AG04449 (cell line): Measurements from ENCODE around the gene ITSN2.

Experiments used
- CTCF ChIA-PET: fragments of 350-600 bp; formaldehyde crosslinking; extraction: SDS; loops from one replicate; lab custom pipeline; 2021; ENCODE audit warnings: antibody characterized with exemption; lab: Yijun Ruan, JAX
- POLR2A ChIA-PET: fragments of 400-600, 350-600 bp; formaldehyde crosslinking; extraction: SDS; loops from one replicate; lab custom pipeline; 2020; ENCODE audit warnings: antibody characterized with exemption, inconsistent platforms; lab: Yijun Ruan, JAX
- DNase-seq: peaks from one replicate; pipeline ENCODE4 v3.0.0-alpha.2; 2010; ENCODE audit warnings: low read depth, low spot score
- H3K4me3 ChIP-seq: 2 replicates; pipeline ENCODE4 v1.5.1; 2011; ENCODE audit warnings: low read depth, mild to moderate bottlenecking, control low read depth, low read length
- CTCF ChIP-seq: IDR thresholded peaks from one replicate; pipeline ENCODE4 v1.5.1; 2011; ENCODE audit warnings: mild to moderate bottlenecking, moderate library complexity, low read length, control low read depth, inconsistent platforms; ENCODE audit not compliant: insufficient read depth; ENCODE audit errors: missing control alignments

The ITSN2 gene

GRCh38 chr2:24262421-24262970 is 97.8 kb downstream of the ITSN2 start:
- no peak overlapping the region for H3K4me3 ChIP-seq
- ChIA-PET CTCF (interaction anchor here (0.6 kb wide), 1 partner anchor 178 kb away, joined by 4 read pairs; the partner anchor contains the start of gene TP53I3), POLR2A (no interaction called here)
- TF ChIP-seq CTCF: no peak
- DNase-seq: peak; percentile 26

- TF ChIP-seq CTCF: no peak
- ChIA-PET CTCF (no interaction called here), POLR2A (no interaction called here)
- DNase-seq: no peak
- no peak overlapping the region for H3K4me3 ChIP-seq
Measured at GRCh38 chr2:24261441-24261840, 98.9 kb downstream of the ITSN2 start.

GRCh38 chr2:24259316-24259715 is 101.0 kb downstream of the ITSN2 start:
- DNase-seq: no peak
- no peak for TF ChIP-seq CTCF
- H3K4me3 ChIP-seq: no peak overlapping the region
- ChIA-PET POLR2A (no interaction called here), CTCF (no interaction called here)

- H3K4me3 ChIP-seq: no peak overlapping the region
- ChIA-PET POLR2A (no interaction called here), CTCF (no interaction called here)
- TF ChIP-seq CTCF: no peak
- DNase-seq: no peak
Measured at GRCh38 chr2:24258718-24259117, 101.6 kb downstream of the ITSN2 start.

- POLR2A ChIA-PET: no interaction called here
- CTCF ChIA-PET: no interaction called here
- no peak for DNase-seq
- no peak overlapping the region for H3K4me3 ChIP-seq
- no peak for TF ChIP-seq CTCF
Measured at GRCh38 chr2:24253303-24253919, 106.9 kb downstream of the ITSN2 start.

- CTCF ChIA-PET: no interaction called here
- POLR2A ChIA-PET: no interaction called here
- DNase-seq: no peak
- no peak overlapping the region for H3K4me3 ChIP-seq
- TF ChIP-seq CTCF: no peak
Measured at GRCh38 chr2:24247592-24247991, 112.7 kb downstream of the ITSN2 start.
